ENCODE data around the gene FSD1L. TPM values are rescaled to one million over a fixed set of nuclear protein-coding genes. Genes with fewer than 3 reads are reported as not detected.

The FSD1L gene
- polyA plus RNA-seq, 1 donor (not counting 4 experiments of a cell fraction or from before 2014, with no cell fraction given) = 5.2 TPM

DNA sequence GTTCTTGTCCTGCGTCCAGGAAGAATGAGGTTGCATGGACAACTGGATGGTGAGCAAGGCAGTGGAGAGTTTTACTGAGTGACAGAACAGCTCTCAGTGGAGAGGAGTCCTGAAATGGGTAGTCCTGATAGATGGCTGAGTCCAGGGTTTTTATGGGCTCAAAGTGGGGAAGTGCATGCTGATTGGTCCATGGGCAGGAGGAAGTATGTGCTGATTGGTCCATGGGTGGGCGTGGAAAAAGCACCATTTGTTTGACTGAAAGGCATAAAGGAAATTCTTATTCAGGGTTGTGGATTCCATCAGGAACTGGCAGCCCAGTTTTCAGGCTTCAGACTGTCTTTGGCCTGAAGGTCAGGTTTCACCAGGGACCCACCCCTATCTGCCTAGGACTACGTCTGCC lies 10.6 kb downstream of the FSD1L start:
- Histone ChIP-seq H3K9me3 (ENCODE audit: control insufficient read depth, low read depth, low read length) (peaks cover 4% of the 10 kb centered on the region), H3K79me2 (ENCODE audit: control insufficient read depth, insufficient read depth, low read length) (peaks cover 87% of the 10 kb centered on the region), H3K9me1 (ENCODE audit: control insufficient read depth, extremely low read depth, insufficient read depth, low read length) (peaks cover 2% of the 10 kb centered on the region), H3K4me3 (ENCODE audit: control insufficient read depth in 2 of 3, extremely low read depth in 1 of 3, insufficient read depth in 2 of 3, low read depth in 1 of 3, low read length in 3 of 3) (no peak overlapping the region), H2AFZ (ENCODE audit: control insufficient read depth, low read length) (no peak overlapping the region), H3K36me3 (ENCODE audit: control insufficient read depth in 2 of 2, extremely low read depth in 1 of 2, insufficient read depth in 2 of 2, low read length in 2 of 2) (peaks cover 0 to 3% of the 10 kb centered on the region in 2 experiments), H3K9ac (ENCODE audit: control insufficient read depth, extremely low read depth, insufficient read depth, low read length) (no peak overlapping the region), H3K27ac (ENCODE audit: control insufficient read depth, insufficient read depth, low read length) (no peak overlapping the region), H3K4me1 (ENCODE audit: control insufficient read depth, extremely low read depth, insufficient read depth, low read length) (peaks cover 3% of the 10 kb centered on the region), H3K4me2 (ENCODE audit: control insufficient read depth, extremely low read depth, insufficient read depth, low read depth, low read length) (no peak overlapping the region), H4K20me1 (ENCODE audit: control insufficient read depth, extremely low read depth, insufficient read depth, low read length) (no peaks in the 10 kb centered on the region), H3K27me3 (ENCODE audit: control insufficient read depth, extremely low read depth, insufficient read depth, low read length) (no peaks in the 10 kb centered on the region)
- TF ChIP-seq EZH2 (IDR thresholded peaks at IDR 0.05; ENCODE audit: low read length) = no peak
- TF ChIP-seq, protein P1, sequence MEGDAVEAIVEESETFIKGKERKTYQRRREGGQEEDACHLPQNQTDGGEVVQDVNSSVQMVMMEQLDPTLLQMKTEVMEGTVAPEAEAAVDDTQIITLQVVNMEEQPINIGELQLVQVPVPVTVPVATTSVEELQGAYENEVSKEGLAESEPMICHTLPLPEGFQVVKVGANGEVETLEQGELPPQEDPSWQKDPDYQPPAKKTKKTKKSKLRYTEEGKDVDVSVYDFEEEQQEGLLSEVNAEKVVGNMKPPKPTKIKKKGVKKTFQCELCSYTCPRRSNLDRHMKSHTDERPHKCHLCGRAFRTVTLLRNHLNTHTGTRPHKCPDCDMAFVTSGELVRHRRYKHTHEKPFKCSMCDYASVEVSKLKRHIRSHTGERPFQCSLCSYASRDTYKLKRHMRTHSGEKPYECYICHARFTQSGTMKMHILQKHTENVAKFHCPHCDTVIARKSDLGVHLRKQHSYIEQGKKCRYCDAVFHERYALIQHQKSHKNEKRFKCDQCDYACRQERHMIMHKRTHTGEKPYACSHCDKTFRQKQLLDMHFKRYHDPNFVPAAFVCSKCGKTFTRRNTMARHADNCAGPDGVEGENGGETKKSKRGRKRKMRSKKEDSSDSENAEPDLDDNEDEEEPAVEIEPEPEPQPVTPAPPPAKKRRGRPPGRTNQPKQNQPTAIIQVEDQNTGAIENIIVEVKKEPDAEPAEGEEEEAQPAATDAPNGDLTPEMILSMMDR (optimal IDR thresholded peaks at IDR 0.05 in 1 of 3, IDR thresholded peaks at IDR 0.05 in 1 of 3, conservative IDR thresholded peaks at IDR 0.05 in 1 of 3; ENCODE audit: extremely low read depth in 1 of 3, insufficient read depth in 2 of 3, low read length in 3 of 3) = no peak
- FAIRE-seq (no peak), DNase-seq (ENCODE audit: low read depth, low spot score) (no peak)
- dilution Hi-C loops (cut with MboI; ENCODE audit: extremely low pct_ligation_motif_present, low sequenced_read_pairs) = no loop called here

DNA sequence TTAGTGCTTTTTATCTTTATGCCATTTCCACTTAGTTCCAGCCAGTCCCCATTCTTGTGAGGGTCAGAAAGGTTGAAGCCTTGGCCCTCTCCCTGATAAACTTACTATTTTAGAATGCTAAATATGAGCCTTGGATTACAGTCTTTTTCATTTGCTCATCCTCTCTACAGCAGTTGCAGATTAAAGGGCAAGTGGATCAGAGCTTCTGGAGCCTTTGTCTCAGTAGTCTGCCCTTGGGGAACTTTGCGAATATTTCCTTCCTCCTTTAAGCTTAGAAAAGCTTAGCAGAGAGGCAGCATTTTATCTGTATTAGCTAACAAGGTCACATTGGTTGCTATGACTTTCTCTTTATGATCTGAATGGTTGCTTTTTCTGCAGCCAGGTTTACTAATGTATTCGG lies 11.5 kb downstream of the FSD1L start:
- Histone ChIP-seq H3K4me1 (ENCODE audit: control insufficient read depth, extremely low read depth, insufficient read depth, low read length) (peaks cover 3% of the 10 kb centered on the region), H3K27ac (ENCODE audit: control insufficient read depth, insufficient read depth, low read length) (no peak overlapping the region), H3K4me3 (ENCODE audit: control insufficient read depth in 2 of 3, extremely low read depth in 1 of 3, insufficient read depth in 2 of 3, low read depth in 1 of 3, low read length in 3 of 3) (no peak overlapping the region), H3K9me1 (ENCODE audit: control insufficient read depth, extremely low read depth, insufficient read depth, low read length) (peaks cover 2% of the 10 kb centered on the region), H3K4me2 (ENCODE audit: control insufficient read depth, extremely low read depth, insufficient read depth, low read depth, low read length) (no peak overlapping the region), H3K9me3 (ENCODE audit: control insufficient read depth, low read depth, low read length) (peaks cover 4% of the 10 kb centered on the region), H3K79me2 (ENCODE audit: control insufficient read depth, insufficient read depth, low read length) (peaks cover 79% of the 10 kb centered on the region), H3K9ac (ENCODE audit: control insufficient read depth, extremely low read depth, insufficient read depth, low read length) (no peak overlapping the region), H3K36me3 (ENCODE audit: control insufficient read depth in 2 of 2, extremely low read depth in 1 of 2, insufficient read depth in 2 of 2, low read length in 2 of 2) (peaks cover 0 to 3% of the 10 kb centered on the region in 2 experiments), H3K27me3 (ENCODE audit: control insufficient read depth, extremely low read depth, insufficient read depth, low read length) (no peaks in the 10 kb centered on the region), H2AFZ (ENCODE audit: control insufficient read depth, low read length) (no peak overlapping the region), H4K20me1 (ENCODE audit: control insufficient read depth, extremely low read depth, insufficient read depth, low read length) (no peaks in the 10 kb centered on the region)
- no peak for DNase-seq (ENCODE audit: low read depth, low spot score)
- TF ChIP-seq EZH2 (IDR thresholded peaks at IDR 0.05; ENCODE audit: low read length) = no peak
- TF ChIP-seq, protein P1 (optimal IDR thresholded peaks at IDR 0.05 in 1 of 3, IDR thresholded peaks at IDR 0.05 in 1 of 3, conservative IDR thresholded peaks at IDR 0.05 in 1 of 3; ENCODE audit: extremely low read depth in 1 of 3, insufficient read depth in 2 of 3, low read length in 3 of 3) = no peak
- dilution Hi-C loops (cut with MboI; ENCODE audit: extremely low pct_ligation_motif_present, low sequenced_read_pairs) = no loop called here
- FAIRE-seq = no peak
